ENCODE measurements around the gene P3H4. TPM values are rescaled to one million over a fixed set of nuclear protein-coding genes. Genes with fewer than 3 reads are reported as not detected.

Gene P3H4
- total RNA-seq, 1 donor from 2014 or later, result 50.5 TPM

DNA sequence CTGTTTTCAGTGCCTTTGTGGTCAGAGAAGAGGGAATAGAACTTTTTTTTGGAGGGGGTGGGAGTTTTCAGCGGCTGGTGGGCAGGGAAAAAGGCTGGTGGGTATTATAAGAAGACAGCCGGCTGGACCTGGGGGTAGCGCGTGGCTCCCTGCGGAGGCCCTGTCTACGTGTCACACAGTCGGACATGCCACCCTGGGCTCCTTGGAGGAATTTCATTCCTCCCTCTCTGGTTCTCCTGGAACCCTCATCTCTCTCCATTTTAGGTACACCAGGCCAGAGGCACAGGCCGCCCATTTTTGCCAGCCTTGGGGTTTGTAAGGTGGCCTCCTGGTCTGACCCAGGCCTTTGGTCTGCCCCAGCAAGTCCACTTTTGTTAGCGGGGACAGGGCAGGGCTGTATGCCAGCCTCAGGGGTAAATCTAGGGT is 2.0 kb upstream of the P3H4 start:
- Mint-ChIP-seq H3K4me1 (ENCODE audit: unreplicated experiment) (peaks cover 18% of the 10 kb centered on the region), H3K27ac (peak overlapping the region; percentile 94)
- TF ChIP-seq, protein P1, sequence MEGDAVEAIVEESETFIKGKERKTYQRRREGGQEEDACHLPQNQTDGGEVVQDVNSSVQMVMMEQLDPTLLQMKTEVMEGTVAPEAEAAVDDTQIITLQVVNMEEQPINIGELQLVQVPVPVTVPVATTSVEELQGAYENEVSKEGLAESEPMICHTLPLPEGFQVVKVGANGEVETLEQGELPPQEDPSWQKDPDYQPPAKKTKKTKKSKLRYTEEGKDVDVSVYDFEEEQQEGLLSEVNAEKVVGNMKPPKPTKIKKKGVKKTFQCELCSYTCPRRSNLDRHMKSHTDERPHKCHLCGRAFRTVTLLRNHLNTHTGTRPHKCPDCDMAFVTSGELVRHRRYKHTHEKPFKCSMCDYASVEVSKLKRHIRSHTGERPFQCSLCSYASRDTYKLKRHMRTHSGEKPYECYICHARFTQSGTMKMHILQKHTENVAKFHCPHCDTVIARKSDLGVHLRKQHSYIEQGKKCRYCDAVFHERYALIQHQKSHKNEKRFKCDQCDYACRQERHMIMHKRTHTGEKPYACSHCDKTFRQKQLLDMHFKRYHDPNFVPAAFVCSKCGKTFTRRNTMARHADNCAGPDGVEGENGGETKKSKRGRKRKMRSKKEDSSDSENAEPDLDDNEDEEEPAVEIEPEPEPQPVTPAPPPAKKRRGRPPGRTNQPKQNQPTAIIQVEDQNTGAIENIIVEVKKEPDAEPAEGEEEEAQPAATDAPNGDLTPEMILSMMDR (conservative IDR thresholded peaks at IDR 0.05), result no peak

GRCh38 chr17:41813152-41813680 is 1.5 kb upstream of the P3H4 start:
- Mint-ChIP-seq H3K27ac (peak overlapping the region; percentile 94), H3K36me3 (peaks cover 3% of the 10 kb centered on the region), H3K9me3 (no peaks in the 10 kb centered on the region)

More for the DNA sequence above, 2.0 kb upstream of the P3H4 start:
- H3K9me3 Mint-ChIP-seq, result no peaks in the 10 kb centered on the region
- H3K27me3 Mint-ChIP-seq, result no peaks in the 10 kb centered on the region
- H3K36me3 Mint-ChIP-seq, result peaks cover 3% of the 10 kb centered on the region
- H3K4me3 Mint-ChIP-seq, result peak overlapping the region; percentile 99
- no peak for DNase-seq (ENCODE audit: extremely low spot score, unreplicated experiment)

DNA sequence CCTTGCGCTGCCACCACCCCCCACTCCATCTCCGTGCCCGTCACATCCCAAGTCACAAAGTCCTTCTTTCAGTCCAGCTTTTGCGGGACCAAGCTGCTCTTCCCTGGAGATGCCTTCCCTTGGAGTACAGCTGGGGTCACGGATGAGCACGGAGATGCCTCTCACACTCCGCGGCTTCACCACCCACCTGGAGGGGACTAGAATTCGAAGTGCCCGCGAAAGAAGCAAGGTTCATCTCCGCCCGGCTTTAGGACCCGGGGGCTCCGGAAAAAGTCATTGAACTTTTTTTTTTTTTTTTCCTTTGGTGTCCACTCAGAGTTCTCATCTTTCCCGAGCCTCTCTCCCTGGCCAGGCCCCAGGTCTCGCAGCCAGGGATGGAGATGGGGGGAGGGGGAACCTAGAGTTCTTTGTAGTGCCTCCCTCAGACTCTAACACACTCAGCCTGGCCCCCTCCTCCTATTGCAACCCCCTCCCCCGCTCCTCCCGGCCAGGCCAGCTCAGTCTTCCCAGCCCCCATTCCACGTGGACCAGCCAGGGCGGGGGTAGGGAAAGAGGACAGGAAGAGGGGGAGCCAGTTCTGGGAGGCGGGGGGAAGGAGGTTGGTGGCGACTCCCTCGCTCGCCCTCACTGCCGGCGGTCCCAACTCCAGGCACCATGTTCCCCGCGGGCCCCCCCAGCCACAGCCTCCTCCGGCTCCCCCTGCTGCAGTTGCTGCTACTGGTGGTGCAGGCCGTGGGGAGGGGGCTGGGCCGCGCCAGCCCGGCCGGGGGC is 817 bp upstream of the P3H4 start, which contains the start of gene FKBP10:
FKBP10 (plus strand) TSS at position 624 of the 771 bp plus-strand sequence; CDS start at position 655, 31 bp downstream.
- peak; percentile 90 for DNase-seq (ENCODE audit: extremely low spot score, unreplicated experiment)
- Mint-ChIP-seq H3K4me1 (ENCODE audit: unreplicated experiment) (peaks cover 18% of the 10 kb centered on the region), H3K27me3 (no peaks in the 10 kb centered on the region), H3K27ac (peak within 1 kb of the TSS; percentile 94), H3K36me3 (peaks cover 3% of the 10 kb centered on the region), H3K9me3 (no peaks in the 10 kb centered on the region), H3K4me3 (peak within 1 kb of the TSS; percentile 99)
- TF ChIP-seq, protein P1 (conservative IDR thresholded peaks at IDR 0.05), result no peak

More at GRCh38 chr17:41813152-41813680, 1.5 kb upstream of the P3H4 start:
- TF ChIP-seq, protein P1 (conservative IDR thresholded peaks at IDR 0.05), result no peak
- no peak for DNase-seq (ENCODE audit: extremely low spot score, unreplicated experiment)
- H3K4me1 Mint-ChIP-seq (ENCODE audit: unreplicated experiment), result peaks cover 18% of the 10 kb centered on the region
- H3K4me3 Mint-ChIP-seq, result peak overlapping the region; percentile 99
- H3K27me3 Mint-ChIP-seq, result no peaks in the 10 kb centered on the region

GRCh38 chr17:41810659-41811548 is 845 bp downstream of the P3H4 start:
- H3K36me3 Mint-ChIP-seq, result peaks cover 3% of the 10 kb centered on the region
- TF ChIP-seq, protein P1 (conservative IDR thresholded peaks at IDR 0.05), result no peak
- H3K27me3 Mint-ChIP-seq, result no peaks in the 10 kb centered on the region
- peaks cover 18% of the 10 kb centered on the region for H3K4me1 Mint-ChIP-seq (ENCODE audit: unreplicated experiment)
- no peak overlapping the region for H3K27ac Mint-ChIP-seq
- no peak for DNase-seq (ENCODE audit: extremely low spot score, unreplicated experiment)
- peak overlapping the region; percentile 87 for H3K4me3 Mint-ChIP-seq
- no peaks in the 10 kb centered on the region for H3K9me3 Mint-ChIP-seq

- TF ChIP-seq, protein P1 (conservative IDR thresholded peaks at IDR 0.05), result no peak
- no peak for DNase-seq (ENCODE audit: extremely low spot score, unreplicated experiment)
Observed at GRCh38 chr17:41806685-41807445, 4.9 kb downstream of the P3H4 start.

More at GRCh38 chr17:41806685-41807445, 4.9 kb downstream of the P3H4 start:
- Mint-ChIP-seq H3K4me3 (no peak overlapping the region), H3K9me3 (no peaks in the 10 kb centered on the region), H3K36me3 (peaks cover 3% of the 10 kb centered on the region), H3K27ac (no peak overlapping the region), H3K4me1 (ENCODE audit: unreplicated experiment) (peaks cover 14% of the 10 kb centered on the region), H3K27me3 (no peaks in the 10 kb centered on the region)

All from type B pancreatic cell (in vitro differentiated cells).